ENCODE results near the gene FAM3A.
"Not testable (repeated sequence)": the region's sequence is repeated elsewhere in the genome, so short reads cannot be mapped to it uniquely, and the experiment has no call there.

Gene FAM3A

DNA sequence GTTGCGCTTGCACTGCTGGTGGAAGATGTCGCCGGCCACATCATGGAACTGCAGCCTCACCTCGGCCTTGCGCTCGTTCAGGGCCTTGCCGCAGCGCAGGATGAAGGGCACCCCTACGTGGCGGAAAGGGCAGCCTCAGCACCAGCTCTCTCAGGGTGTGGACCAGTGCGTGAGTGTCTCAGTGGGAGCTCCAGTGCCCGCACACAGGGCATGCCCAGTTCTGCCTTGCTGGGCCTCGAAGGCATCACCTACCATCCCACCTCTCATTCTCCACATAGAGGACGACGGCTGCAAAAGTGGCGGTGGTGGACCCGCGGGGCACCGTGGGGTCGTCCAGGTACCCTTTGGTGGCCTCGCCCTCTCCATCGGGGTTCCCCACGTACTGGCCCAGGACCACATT, 16.7 kb upstream of the FAM3A start:
- DNase-seq, result no peak

DNA sequence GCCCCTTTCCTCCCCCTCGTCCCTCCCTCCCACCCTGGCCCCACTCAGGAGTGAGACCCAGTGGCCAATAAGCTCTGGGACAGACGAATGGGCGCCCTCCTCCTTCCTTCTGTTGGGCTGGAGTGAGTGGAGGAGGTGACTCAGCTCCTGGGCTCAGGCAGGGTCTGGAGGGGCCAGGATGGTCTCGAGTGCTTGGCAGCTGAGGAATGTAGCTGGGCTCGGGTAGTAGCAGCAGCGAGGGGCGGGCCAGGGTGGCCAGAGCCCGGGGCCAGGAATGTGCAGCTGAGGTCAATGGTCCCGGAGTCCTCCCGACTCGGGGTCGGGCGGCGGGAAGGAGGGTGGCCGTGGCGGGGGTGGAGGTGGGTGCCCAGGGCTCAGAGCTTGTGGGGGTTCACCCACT, 15.6 kb upstream of the FAM3A start:
- no peak for DNase-seq

DNA sequence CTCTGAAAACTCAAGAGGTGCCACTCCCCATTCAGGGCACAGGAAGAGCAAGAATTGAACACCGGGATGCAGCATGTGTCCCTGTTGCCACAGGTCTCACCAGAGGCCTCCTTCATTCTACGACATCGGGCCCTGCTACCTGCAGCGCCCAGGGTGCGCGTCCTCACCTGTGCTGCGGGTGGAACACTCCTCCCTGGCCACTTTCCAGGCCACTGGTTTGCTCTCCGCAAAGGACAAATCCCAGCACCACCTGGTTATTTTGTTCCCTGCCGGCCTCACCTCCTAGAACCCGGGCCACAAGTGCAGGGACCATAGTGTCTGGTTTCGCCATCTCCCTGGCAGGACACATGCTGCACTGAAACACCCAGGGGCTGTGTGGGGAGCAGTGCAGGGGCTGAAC, 14.3 kb upstream of the FAM3A start:
- DNase-seq, result no peak

DNA sequence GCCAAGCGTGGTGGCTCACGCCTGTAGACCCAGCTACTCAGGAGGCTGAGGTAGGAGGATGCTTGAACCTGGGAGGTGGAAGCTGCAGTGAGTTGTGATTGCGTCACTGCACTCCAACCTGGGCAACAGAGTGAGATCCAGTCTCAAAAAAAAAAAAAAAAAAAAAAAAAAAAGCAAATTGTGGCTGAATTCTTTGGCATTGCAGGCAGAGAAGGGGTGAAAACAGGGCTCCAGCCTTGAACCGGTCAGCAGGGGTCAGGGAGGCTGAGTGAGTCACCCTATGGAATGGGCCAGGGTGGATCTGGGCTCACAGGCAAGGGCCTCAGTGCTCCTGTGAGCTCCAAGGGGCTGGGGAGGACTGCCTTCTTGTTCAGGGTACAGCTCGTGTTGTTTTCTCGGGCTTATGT, 13.2 kb upstream of the FAM3A start:
- no peak for DNase-seq

DNA sequence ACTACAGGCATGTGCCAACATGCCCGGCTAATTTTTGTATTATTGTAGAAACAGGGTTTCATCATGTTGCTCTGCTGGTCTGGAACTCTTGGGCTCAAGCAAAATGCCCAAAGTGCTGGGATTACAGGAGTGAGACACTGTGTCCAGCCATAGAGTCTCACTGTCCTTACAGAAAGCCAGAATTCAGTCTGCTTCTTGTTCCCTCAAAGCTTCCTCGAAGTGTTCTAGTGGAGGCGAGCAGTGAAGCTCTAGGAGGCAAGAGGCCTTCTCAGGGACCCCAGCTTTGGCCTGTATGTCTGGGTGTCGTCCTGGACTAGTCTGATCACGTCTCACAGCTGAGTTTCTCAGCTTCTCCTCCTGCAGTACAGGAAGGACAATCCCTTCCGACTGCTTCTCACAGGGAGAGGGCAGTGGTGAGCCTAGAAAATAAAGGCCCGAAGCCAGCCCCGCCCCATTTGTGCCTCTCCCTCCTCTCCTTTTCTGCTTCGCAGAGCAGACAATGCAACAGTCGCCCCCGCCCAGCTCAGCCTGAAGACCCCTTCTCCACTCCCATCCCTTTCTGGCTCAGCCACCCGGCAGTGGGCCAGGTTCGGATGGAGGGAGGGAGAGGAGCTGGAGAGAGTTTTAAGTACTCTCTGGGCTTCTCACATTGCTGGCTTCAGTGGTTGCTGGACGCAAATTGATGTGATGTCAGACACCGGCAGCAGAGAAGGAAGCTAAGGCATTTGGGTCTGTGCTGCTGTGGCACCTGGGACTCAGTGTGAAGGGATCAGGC, 11.1 kb upstream of the FAM3A start:
- peak; percentile 67 for DNase-seq

DNA sequence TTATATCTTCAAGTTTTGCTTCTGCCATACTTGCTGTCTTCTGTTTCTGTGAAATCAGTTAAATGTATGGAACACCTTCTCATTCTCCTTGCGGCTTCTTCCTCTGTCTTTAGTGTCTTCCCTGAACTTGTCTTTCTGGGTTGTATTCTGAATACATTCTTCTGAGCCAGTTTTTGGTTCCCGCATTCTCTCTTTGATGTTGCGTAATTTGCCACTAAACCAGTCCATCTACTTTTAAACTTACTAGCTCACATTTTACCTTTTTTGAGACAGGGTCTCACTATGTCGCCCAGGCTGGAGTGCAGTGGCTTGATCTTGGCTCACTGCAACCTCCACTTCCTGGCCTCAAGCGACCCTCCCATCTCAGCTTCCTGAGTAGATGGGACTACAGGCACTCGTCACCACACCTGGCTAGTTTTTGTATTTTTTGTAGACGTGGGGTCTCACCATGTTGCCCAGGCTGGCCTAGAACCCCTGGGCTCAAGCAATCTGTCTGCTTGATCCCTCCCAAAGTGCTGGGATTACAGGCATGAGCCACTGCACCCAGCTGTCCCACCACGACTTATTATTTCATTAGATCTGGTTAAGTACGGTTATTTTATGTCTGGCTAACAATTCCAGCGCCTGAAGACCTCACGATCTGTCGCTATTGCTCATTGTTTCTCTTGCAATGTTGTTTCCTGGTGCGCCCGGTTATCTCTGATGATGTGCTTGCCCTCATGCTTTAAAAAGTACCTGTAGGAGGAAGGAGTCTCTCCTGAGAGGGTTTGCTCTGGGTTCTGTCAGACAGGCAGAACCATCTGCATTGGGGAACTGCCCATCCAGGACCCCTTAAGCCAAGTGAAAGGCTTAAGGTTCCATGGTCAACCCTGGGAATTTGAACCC, 9.8 kb upstream of the FAM3A start:
- no peak for DNase-seq

DNA sequence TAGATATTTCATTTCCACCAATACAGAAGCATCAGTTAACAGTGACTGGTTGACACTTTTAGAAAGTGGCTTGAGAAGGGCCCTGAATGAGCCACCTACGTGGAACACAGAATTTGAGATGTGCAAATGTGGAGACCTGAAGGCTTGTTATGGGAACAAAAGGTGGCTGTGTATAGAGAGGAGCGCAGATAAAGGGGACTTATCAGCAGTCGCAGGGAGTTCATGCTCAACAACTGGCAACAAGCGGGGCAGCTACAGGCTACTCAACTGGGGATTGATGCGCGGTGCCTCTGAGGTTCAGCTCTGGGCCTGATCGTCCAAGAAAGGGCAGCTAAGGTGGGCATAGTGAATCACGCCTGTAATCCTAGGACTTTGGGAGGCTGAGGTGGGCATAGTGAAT, 3.4 kb upstream of the FAM3A start:
- DNase-seq, result no peak

DNA sequence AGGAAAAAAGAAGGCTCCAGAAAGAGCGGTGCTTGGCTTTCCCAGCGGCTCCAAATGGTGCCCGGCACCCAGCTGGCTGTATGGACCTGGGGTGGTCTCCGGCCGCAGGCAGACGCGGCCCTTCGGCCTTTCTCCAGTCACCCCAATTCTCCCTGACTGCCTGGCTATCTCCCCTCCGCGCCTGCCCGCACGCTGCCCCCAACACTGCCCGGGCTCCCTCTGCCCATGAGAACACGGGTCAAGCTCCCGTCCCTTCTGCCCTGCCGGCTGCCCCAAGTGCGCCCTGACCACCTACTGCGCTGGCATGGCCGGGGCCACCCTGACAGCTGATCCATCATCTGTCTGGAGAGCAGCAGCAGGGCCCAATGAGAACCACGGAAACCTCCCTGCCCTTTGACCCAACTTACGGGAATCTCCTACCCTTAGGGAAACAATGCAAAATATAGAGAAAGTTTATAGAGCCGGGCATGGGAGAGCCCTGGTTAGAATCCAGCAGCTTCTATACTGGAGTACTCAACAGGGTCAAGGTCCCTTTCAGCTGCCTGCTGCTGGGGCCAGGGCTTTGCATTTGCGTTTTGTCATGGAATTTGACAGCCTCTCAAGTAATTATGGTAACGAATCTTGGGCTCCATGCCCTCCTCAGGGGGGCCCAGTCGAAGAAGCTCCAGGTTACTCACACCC, 1.2 kb upstream of the FAM3A start:
- no peak for DNase-seq

DNA sequence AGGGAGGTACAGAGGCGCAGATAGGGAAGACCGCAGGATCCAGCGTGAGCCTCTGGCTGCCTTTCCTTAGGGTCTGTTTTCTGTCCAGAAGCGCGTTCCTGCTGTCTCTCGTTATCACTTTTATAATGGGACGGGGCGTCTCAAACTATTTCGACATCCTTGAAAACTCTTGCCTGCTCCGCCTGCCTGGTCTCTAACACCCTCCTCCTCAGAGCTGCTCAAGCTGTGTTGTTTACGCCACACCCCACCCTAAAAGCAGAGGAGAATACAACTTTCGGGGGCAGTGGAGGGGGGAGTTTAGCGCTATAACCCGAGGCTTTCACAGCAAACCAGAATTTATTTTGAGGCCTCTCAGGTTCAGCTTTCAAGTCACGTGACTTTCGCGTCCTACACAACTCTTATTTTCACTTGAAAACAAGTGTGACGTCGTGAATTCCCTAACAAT, 646 bp upstream of the FAM3A start:
- DNase-seq, result no peak

DNA sequence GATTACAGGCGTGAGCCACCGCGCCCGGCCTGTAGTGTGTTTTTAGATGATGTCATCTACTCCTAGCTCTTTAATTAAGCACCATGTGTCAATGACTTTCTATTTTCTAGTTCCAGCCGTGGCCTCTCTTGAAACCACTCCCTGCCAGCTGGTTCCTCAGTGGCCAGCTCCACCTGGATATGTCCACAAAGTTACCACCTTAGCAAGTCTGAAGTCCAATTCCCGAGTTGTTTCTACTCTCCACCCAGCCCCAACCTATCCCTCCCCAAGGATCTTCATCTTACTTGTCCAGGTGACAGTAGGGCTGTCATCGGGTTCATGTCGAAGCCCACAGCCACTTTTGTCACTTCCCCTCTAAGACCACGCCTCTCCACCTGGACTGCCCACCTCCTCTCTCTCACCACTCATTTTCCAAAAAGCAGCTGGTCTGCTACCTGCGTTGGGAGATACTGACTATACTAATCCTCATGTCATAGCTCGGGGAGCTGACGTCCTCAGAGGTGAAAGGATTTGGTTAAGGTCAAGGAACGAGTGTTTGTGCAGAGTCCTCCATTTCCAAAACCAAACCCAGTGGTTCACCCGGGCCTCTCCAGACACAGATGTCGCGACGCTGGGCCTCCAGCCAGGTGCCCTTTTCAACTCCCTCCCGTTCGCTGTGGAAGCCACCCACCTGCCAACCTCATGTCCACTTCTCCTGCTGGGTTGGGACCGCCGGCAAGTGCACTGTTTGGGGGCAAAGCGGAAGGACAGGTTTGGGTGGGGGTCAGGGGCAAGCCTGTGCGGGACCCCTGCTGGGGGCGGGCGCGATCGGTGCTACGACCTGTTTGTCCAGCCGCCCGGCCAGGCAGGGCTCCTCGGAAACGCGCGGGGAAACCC, 704 bp downstream of the FAM3A start:
- DNase-seq, result no peak

DNA sequence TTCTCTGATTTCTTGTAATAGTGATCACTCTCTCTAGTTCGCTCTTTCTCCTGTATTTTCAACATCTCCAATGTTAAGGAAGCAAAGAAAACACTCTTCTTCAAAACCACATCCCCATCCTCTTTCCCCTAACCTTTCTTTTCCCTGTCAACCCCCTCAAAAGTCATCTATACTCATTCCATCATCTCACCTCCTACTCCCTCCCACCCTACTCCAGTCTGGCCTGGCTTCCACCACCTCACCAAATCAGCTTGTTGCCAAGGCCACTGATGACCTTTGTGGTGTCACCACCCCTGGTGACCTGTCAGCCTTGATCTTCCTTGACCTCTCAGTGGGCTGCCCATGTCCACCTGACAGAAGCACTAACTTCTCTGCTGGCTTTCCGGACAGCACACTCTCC, 2.3 kb downstream of the FAM3A start:
- no peak for DNase-seq

DNA sequence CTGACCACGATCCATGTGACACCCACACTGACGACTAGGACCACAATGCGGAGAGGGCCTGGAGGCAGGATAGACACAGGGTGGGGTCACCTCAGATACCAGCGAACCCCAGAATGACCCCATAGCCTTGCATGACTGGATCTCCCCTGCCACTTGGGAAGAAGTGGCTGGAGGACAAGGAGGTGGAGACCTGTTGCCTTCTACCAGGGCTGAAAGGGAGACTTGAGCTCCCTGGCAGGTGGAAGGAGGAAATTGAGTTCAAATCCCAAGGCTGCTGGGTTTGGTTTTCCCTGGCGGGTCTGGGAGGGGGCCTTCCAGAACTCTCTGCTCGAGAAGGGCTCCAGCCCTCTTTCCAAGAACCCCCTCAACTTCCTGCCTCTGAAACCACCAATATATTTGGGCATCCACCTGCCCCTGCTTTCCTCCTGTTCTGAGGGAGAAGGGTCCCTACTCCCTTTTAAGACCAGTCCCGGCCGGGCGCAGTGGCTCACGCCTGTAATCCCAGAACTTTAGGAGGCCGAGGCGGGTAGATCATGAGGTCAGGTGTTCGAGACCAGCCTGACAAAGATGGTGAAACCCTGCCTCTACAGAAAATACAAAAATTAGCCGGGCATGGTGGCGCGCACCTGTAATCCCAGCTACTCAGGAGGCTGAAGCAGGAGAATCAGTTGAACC, 3.0 kb downstream of the FAM3A start:
- no peak for DNase-seq

DNA sequence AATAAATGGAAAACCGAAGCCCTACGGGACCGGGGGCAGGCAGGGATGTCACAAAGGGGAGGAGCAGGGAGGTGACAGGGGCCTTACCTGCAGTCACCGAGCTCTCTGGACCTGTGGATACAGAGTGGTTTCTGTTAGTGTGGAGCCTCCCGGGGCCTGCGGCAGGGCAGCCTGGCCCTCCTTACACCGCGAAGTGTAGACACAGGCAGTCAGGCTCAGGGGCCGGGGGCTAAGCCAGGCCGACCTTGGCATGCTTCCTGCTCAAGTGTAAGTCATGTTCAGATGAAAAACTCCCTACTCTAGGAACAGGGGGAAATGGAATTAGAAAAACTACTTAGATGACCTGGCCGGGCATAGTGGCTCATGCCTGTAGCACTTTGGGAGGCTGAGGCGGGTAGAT, 4.3 kb downstream of the FAM3A start:
- no peak for DNase-seq

DNA sequence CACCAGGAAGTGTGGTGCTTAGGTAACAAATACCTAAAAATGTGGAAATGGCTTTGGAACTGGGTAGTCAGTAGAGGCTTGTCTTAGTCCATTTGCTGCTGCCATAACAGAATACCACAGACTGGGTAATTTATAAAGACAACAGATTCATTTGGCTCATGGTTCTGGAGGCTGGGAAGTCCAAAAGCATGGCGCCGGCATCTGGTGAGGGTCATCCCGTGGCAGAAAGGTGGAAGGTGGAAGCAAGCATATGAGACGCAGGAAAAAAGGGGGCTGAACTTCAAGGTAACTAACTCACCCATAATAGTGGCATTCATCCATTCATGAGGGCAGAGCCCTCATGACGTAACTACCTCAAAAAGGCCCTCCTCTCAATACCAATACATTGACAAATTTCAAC, 6.6 kb downstream of the FAM3A start:
- no peak for DNase-seq

DNA sequence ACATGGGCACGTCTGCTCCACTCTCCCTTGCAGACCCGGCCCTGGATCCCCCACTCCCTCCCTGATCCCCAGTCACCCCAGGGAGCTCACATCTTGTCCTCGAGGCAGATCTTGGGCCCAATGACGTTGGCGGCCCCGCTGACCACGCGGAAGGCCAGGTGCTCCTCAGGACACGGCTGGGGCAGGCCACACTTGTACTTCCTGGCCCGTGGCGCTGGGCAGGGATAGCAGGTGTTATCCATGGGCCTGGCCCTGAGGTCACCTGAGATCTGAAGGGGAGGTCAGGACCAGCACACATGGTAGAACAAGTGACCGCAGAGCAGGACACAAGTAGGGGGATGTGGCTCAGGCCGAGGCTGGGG, 7.7 kb downstream of the FAM3A start:
- no peak for DNase-seq

DNA sequence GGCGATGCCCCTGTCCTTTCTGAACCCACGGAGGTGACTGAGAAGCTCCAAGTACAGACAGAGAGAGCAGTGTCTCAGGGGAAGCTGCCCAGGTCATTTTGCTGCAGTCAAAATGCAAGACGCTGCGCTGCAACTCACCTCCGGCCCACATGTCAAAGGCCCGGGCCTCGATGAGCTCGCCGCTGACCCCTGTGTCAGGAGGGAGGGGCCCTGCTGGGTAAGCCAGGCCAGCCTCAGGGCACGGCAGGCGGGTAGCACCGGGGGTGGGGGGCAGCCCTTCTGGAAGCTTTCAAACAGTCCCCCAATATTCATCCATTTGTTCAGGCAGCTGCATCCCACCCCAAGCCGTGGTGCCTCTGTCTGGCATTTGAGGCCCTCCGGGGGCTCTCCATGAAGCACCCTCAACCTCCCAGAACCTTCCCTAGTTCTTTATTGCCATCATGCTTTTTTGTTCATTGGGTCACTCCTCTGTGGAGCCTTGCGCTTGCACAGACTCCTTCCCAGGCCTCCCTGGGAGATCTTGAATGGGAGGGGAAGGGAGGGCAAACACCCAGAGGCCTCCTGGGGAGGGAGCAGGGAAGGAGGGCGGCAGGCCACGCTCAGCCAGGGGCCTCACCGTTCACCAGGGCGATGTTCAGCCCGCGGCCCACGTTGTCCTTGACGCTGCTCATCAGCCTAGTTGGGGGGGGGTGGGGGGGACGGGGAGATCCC, 8.2 kb downstream of the FAM3A start:
- no peak for DNase-seq

DNA sequence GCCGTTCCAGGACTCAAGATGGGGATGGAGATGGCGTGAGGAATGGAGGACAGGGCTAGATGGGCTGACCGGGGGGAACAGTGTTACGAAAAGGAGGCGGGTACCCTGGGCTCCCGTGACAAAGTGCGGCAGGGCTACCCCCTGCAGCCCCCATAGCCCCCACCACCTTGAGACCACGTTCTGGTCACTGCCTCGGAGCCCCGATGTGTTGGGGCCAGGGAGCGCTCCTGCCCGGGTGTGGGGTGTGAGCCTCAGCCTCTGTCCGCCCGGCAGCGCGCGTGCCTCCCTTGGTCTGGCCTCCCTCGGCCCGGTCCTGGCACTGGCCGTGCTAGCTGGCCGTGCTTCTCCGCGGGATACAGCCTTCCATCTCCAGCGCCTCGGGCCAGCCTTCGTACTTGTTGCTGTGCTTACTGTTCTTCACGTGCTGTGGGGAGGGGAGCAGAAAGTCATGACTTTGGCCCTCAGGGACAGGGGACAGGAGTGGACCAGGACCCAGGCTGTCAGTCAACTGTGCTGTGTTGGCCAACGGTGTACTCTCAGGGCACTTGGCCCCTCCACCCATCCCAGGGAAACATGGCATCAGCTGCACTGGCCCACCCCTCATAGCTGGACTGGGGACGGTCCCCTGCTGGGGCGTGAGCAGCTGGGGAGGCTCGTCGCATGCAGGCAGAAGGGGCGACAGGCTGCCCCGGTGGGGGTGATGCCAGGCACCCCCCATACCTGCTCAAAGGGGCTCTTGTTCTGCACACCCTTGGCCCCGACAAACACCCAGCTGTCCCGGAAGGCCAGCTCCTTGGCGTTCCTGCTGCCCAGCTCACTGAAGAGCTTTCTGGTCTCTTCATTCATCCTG, 9.3 kb downstream of the FAM3A start:
- no peak for DNase-seq

DNA sequence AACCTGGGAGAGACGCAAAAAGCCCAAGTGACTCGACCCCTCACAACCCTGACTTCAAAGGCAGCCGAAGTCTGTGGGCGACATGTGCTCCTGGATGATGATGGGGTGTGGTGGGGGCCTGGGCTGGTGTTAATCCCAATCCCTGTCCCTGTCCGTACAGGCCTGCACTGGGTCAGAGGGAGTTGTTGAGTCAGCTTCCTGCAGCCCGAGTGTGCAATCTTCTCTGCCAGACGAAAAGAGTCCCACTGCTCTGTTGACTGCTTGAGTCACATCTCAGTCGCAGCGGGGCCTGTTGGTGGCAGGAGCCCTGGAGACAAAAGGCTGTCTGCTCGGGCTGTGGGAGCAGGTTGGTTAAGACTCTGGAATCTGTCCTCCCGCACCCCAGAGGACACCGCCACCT, 10.3 kb downstream of the FAM3A start:
- DNase-seq, result no peak

DNA sequence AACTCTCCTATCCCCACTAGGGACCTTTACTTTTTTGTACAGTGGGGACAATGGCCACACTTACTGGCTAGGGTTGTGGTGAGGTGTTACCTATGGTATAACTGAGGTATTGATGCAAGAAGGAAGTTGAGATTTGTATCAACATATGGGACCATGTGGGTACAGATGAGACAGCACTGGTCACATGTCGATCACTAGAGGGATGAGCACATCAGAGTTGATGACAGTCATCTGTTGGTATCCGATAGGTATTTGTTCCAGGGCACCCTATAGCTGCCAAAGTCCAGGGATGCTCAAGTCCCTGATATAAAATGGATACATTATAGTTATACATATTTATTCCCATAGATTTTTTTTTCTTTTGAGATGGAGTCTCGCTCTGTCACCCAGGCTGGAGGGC, 13.0 kb downstream of the FAM3A start:
- DNase-seq, result no peak

DNA sequence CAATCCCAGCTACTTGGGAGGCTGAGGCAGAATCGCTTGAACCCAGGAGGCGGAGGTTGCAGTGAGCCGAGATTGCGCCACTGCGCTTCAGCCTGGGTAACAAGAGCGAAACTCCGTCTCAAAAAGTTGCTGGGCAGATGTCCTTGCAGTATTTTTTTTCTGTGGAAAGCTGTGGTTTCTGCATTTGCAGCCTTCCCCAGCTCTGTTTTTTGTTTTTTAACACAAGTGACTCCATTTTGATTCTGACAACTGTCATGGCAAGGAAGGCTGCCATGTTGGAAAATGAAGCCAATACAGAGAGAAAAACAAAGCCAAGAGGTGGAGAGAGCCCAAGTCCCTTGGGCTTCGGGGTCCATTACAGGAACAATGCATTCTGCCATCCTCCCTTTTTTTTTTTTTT, 13.9 kb downstream of the FAM3A start:
- DNase-seq, result no peak

DNA sequence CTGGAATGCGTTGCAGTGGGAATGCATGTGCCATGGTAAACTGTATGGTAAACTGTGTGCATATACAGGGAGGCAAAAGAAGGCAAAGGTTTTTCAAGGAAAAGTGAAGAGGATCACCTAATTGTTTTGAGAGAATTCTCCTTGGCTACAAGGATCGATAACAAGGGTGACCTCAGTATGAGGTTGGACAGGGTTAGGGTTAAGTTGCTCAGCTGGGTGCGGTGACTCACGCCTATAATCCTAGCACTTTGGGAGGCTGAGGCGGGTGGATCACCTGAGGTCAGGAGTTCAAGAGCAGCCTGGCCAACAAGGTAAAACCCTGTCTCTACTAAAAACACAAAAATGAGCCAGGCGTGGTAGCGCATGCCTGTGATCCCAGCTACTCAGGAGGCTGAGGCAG, 14.6 kb downstream of the FAM3A start:
- not testable (repeated sequence) for DNase-seq

Measured in CD4-positive, alpha-beta T cell treated with Interleukin-15 for 1 hour (primary cell).